Subcutaneous abdominal adipose tissue (tissue), 5 donors: Measurements from ENCODE around the gene PLEKHO1.
"Not testable (repeated sequence)": the region's sequence is repeated elsewhere in the genome, so short reads cannot be mapped to it uniquely, and the experiment has no call there.

Experiments
- H3K27ac ChIP-seq: one replicate; pipeline ENCODE4 v1.7.0; 2013; ENCODE audit warnings: low read depth, mild to moderate bottlenecking, inconsistent platforms, low read length, moderate library complexity
- H3K27me3 ChIP-seq, 5 donors: one replicate each; pipeline ENCODE4 v1.7.0; 2013; ENCODE audit warnings: low read length in 5 of 5, inconsistent platforms in 1 of 5; ENCODE audit not compliant: control insufficient read depth in 5 of 5, insufficient read depth in 4 of 5
- H3K36me3 ChIP-seq, 5 donors: one replicate each; pipeline ENCODE4 v1.7.0; 2013; ENCODE audit warnings: low read length in 5 of 5; ENCODE audit not compliant: control insufficient read depth in 5 of 5, insufficient read depth in 5 of 5
- H3K4me1 ChIP-seq, 5 donors: one replicate each; pipeline ENCODE4 v1.7.0; 2013; ENCODE audit warnings: low read length in 5 of 5, mild to moderate bottlenecking in 3 of 5, moderate library complexity in 1 of 5; ENCODE audit not compliant: control insufficient read depth in 5 of 5, insufficient read depth in 5 of 5
- H3K4me3 ChIP-seq, 5 donors: one replicate each; pipeline ENCODE4 v1.7.0; 2013; ENCODE audit warnings: low read length in 5 of 5, low read depth in 1 of 5
- H3K9ac ChIP-seq, 5 donors: one replicate each; pipeline ENCODE4 v1.7.0; 2013; ENCODE audit warnings: low read length in 5 of 5, mild to moderate bottlenecking in 4 of 5, moderate library complexity in 3 of 5
- H3K9me3 ChIP-seq, 5 donors: one replicate each; pipeline ENCODE4 v1.7.0; 2013; ENCODE audit warnings: low read length in 5 of 5; ENCODE audit not compliant: control insufficient read depth in 5 of 5
- donor health status: healthy.
- donor health status: healthy.
- donor health status: healthy.
- donor health status: healthy.
- donor health status: healthy.

The PLEKHO1 gene

DNA sequence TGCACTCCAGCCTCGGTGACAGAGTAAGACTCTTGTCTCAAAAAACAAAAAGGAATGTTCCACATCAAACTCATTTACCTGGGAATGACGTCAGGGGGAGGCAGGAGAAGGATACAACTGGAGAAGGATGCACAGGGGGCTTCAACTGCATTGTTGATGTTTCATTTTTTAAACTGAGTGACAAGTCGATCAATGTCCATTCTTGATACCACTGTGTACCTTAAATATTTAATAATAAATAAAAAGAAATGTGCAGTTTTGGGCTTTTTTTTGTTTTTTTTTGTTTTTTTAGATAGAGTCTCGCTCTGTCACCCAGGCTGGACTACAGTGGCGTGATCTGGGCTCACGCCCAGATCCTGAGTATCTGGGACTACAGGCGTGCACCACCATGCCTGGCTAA is 35.8 kb downstream of the PLEKHO1 start:
- Histone ChIP-seq H3K4me1 (peaks cover 4 to 27% (median 16%) of the 10 kb centered on the region in 5 donors), H3K27ac (no peak overlapping the region), H3K36me3 (no peaks in the 10 kb centered on the region), H3K4me3 (no peak overlapping the region), H3K9me3 (no peaks in the 10 kb centered on the region), H3K27me3 (no peaks in the 10 kb centered on the region), H3K9ac (no peak overlapping the region)

DNA sequence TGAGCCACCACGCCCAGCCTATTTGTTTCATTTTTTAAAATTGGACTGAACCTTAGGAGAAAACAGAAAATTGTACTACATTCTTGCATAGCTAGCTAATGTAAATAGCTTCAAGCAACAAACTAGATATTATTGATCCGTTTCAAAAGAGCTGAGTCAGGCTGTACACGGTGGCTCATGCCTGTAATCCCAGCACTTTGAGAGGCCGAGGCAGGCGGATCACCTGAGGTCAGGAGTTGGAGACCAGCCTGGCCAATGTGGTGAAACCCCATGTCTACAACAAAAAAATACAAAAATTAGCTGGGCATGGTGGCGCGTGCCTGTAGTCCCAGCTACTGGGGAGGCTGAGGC is 36.7 kb downstream of the PLEKHO1 start:
- H3K27ac ChIP-seq, result peak overlapping the region; percentile 50
- not testable (repeated sequence) for H3K27me3 ChIP-seq, H3K36me3 ChIP-seq, H3K9me3 ChIP-seq, H3K9ac ChIP-seq
- peak overlapping the region in 2 of 5 donors; percentile 34 to 44 for H3K4me3 ChIP-seq
- H3K4me1 ChIP-seq, result peaks cover 4 to 27% (median 16%) of the 10 kb centered on the region in 5 donors

DNA sequence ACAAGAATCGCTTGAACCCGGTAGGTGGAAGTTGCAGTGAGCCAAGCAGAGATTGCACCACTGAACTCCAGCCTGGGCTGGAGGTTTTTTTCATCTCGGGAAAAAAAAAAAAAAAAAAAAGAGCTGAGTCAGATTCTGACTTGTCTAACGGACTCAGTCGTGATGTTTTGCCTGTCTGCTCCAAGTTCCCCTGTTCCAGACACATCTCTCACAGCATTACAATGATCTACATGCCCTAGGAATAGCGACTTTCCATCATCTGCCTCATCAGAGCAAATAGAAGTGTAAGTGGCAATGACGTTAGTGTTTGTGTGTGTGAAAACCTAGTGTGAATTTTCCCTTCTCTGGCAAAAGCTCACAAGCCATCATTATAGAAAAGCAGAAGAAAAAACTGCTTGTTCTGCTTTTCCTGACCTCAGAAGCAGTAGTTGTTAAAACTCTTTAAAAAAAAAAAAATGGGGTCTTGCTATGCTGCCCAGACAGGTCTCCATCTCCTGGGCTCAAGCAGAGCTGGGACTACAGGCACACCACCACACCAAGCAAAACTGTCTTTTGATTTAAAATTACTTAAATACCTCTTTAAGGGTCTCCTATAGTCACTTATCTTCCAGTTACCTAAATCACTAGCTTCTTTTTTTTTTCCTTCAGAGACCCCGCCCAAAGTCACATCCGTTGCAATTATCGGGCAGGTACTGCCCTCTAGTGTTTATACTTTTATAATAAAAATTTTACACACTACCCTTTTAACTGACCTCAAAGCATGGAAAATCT is 37.3 kb downstream of the PLEKHO1 start:
- peaks cover 4 to 27% (median 16%) of the 10 kb centered on the region in 5 donors for H3K4me1 ChIP-seq
- no peaks in the 10 kb centered on the region for H3K27me3 ChIP-seq
- H3K4me3 ChIP-seq, result peak overlapping the region in 4 of 5 donors; percentile 34 to 49 (median 42)
- peaks cover 0 to 4% (median 0%) of the 10 kb centered on the region in 5 donors for H3K9me3 ChIP-seq
- no peaks in the 10 kb centered on the region for H3K36me3 ChIP-seq
- peak overlapping the region in 1 of 5 donors; percentile 45 for H3K9ac ChIP-seq
- peak overlapping the region; percentile 50 for H3K27ac ChIP-seq

DNA sequence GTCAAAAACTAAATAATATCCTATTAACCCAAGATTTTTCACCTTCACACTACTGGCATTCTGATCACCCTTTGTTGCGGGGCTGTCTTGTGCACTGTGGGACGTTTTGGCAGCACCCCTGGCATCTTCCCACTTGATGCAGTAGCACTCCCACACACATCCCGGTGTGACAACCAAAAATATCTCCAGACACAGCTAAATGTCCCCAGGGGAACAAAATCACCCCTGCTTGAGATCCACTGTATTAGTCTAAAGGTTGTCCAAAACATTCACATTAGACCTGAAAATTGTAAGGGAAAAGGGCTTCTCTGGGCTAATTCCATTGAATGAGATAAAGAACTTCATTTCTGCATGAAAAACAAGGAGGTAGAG is 37.8 kb downstream of the PLEKHO1 start:
- peaks cover 0 to 4% (median 0%) of the 10 kb centered on the region in 5 donors for H3K9me3 ChIP-seq
- H3K27me3 ChIP-seq, result no peaks in the 10 kb centered on the region
- H3K4me1 ChIP-seq, result peaks cover 4 to 23% (median 16%) of the 10 kb centered on the region in 5 donors
- no peaks in the 10 kb centered on the region for H3K36me3 ChIP-seq
- H3K27ac ChIP-seq, result no peak overlapping the region
- H3K9ac ChIP-seq, result no peak overlapping the region
- no peak overlapping the region for H3K4me3 ChIP-seq

DNA sequence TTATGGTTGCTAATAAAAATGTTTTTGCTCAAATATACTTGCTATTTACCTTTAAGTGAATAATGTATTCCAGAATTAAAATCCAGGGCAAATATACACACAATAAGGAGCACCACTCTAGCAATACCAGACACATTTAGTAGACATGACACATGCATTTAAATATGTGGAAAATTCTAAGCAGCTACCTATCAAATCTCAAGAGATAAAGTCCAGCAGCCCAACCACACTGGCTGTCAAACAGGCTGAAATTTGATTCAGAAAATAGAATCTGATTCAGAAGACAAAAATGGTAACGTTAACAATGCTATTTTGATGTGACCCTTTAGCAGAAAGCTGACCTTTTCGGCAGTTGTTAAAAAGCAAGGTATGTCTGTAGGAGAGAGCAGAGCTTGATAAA is 42.3 kb downstream of the PLEKHO1 start:
- Histone ChIP-seq H3K9ac (no peak overlapping the region), H3K27me3 (no peaks in the 10 kb centered on the region), H3K36me3 (no peaks in the 10 kb centered on the region), H3K4me3 (no peak overlapping the region), H3K27ac (no peak overlapping the region), H3K9me3 (peaks cover 0 to 4% (median 0%) of the 10 kb centered on the region in 5 donors), H3K4me1 (peaks cover 1 to 7% (median 6%) of the 10 kb centered on the region in 5 donors)

DNA sequence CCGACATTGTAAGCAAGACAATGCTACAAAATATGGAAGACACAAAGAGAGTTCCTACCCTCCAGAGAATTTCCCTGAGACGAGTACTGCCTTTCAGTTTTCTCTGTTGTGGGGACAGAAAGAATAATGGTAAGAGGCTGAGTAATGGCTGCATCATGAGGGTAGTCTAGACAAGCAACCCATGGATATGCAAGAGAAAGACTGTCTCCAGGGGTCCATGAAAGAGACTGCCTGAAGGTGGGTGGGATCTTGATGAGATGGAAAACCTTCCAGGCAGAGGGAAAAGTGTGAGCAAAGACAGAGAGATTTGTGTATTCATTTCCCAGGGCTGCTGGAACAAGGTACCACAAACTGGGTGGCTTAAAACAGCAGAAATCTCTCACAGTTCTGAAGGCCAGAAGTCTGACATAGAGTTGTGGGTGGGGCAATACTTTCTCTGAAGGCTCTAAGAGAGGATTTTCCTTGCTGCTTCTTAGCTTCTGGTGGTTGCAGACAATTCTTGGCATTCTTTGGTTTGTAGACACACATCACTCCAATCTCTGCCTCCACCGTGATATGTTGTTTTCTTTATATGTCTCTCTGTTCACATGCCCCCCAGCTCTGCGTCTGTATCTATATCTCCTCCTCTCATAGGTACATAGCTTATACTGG is 44.8 kb downstream of the PLEKHO1 start:
- Histone ChIP-seq H3K36me3 (no peaks in the 10 kb centered on the region), H3K4me1 (no peaks in the 10 kb centered on the region), H3K27ac (no peak overlapping the region), H3K9ac (no peak overlapping the region), H3K9me3 (peaks cover 0 to 4% (median 0%) of the 10 kb centered on the region in 5 donors), H3K4me3 (no peak overlapping the region), H3K27me3 (no peaks in the 10 kb centered on the region)

DNA sequence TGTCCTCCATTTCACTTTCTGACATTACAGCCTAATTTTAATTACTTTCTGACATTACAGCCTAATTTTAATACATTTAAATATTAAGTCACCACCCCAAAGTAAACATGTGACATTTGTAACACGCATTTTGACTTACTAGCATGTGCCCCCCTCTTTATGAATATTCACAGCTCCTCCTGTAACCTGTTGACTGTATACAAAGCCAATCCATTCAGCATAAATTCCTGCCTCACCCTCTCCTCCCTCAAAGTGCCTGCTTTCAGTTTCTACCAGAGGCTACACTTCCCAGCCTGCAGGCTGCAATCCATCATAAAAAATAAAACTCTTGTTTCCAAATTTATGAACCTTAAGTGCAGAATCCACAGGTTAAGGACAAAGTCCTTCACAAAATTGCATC is 46.7 kb downstream of the PLEKHO1 start:
- no peak overlapping the region for H3K9ac ChIP-seq
- no peaks in the 10 kb centered on the region for H3K36me3 ChIP-seq
- H3K27me3 ChIP-seq, result no peaks in the 10 kb centered on the region
- H3K4me3 ChIP-seq, result no peak overlapping the region
- no peak overlapping the region for H3K27ac ChIP-seq
- H3K4me1 ChIP-seq, result no peaks in the 10 kb centered on the region
- H3K9me3 ChIP-seq, result no peaks in the 10 kb centered on the region

DNA sequence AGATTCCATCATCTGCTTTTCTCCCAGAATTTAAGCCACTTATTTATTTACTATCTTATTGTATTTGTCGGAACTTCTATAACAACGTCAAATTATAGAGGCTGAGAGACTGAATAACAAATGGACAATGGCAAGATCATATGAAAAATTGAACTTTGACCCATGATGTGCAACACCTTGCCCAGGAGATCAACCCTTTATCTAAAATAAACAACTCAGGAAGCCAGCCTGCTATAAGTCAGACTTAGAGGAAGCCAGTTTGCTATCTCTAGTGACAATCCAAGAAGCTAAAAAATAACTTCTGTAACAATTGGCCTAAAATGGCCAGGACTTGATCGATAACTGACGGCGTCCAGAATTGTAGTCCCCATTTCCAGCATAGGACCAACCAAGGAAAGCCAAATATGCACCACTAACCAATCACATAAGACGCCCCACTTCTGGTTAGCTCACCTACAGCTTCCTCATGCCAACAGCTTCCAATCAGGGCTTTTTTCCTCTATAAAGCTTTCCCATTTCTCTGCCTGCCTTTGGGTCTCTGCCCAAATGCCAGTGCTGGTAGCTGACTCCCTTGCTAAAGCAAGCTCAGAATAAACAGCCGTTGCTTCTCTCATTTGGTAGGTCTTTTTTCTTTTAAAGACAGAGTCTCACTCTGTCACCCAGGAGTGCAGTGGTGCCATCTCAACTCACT is 57.7 kb downstream of the PLEKHO1 start:
- H3K9me3 ChIP-seq, result no peaks in the 10 kb centered on the region
- no peaks in the 10 kb centered on the region for H3K27me3 ChIP-seq
- H3K36me3 ChIP-seq, result no peaks in the 10 kb centered on the region
- H3K4me3 ChIP-seq, result no peak overlapping the region
- no peak overlapping the region for H3K27ac ChIP-seq
- H3K9ac ChIP-seq, result no peak overlapping the region
- no peaks in the 10 kb centered on the region for H3K4me1 ChIP-seq

DNA sequence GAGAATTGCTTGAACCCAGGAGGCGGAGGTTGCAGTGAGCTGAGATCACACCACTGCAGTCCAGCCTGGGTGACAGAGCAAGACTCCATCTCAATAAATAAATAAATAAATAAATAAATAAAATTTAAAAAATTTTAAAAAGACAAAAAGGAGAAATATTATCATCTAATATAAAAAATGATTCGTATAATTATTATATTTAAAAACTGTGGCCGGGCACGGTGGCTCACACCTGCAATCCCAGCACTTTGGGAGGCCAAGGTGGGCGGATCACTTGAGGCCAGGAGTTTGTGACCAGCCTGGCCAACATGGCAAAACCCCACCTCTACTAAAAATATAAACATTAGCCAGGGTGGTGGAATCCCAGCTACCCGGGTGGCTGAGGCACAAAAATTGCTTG is 58.7 kb downstream of the PLEKHO1 start:
- not testable (repeated sequence) for H3K9ac ChIP-seq, H3K36me3 ChIP-seq, H3K4me1 ChIP-seq, H3K27ac ChIP-seq, H3K27me3 ChIP-seq, H3K9me3 ChIP-seq, H3K4me3 ChIP-seq
